Fibroblast of skin of scalp (primary cell): ENCODE data around the gene FAM53A.
"Not testable (repeated sequence)": the region's sequence is repeated elsewhere in the genome, so short reads cannot be mapped to it uniquely, and the experiment has no call there.

Experiments
- DNase-seq: peaks from one replicate; pipeline ENCODE4 v3.0.0-alpha.2; 2013

FAM53A gene

DNA sequence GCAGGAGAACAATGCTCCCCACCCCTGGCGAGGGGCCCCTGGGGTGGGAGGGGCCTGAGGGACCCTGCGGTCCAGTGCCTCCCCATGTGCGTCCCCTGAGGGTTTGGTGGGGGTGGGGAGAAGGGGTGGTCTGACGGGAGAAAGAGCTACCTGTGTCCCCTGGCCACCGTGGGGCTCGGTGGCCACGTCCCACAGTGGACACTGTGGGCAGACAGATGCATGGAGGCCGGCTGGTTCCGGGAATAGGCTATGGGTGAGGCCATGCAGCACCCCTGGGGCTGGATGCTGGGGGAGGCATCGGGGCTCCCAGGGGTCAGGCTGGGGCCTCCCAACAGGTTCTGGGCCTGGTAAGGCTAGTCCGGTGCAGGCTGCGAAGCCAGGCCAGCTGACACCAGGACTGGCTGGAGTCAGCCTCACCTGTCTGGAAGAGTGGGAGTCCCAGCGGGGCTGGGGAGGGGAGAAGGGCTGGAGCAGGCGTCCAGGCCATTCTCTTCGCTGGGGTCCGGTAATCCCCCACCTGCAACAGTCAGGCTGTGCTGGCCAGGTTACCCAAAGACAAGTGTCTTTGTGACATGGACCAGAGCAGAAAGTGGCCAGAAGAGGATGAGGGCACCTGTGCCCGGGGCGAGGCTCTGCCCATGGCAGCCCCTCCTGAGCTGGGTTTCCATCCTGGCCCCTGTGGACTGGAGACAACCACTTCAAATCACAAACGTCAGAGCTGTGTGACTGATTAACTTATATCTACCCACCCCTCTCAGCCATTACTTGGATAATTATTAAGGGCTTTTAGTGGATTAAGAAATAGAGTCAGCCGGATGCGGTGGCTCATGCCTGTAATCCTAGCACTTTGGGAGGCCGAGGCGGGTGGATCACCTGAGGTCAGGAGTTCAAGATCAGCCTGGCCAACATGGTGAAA, 1.4 kb upstream of the FAM53A start:
- no peak for DNase-seq

DNA sequence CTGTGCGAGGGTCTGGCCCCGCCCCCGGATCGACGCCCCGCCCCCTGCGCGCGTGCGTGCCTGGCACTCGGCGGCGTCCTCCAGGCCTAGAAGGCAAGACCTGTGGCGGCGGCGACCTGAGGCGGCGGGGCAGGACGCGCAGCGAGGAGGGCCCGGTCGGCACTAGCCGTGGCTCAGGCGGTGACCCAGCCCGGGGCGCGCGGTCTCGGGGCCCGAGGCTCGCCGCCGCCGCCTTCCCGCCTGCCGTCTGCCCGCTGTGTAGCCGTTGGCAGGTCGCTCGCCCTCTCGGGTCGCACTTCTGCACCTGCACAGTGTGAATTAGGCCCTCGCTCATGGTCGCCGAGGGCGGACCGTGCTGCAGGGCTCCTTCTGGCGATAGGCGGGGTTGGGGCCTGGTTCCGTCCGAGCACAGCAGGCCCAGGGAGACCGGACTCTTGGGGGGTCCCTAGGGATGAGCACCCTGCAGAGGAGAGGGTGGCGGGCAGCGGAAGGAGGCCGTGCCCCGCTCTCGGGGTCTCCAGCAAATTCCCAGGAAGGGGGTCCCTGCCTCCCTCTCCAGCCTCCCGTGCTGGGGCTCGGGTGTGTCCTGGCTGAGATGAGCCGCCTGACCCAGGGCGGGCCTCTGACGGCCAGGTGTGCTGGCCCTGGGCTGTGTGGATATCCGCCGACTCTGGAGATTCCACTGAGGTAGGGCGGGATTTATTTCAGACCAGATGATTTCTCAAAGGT, 557 bp upstream of the FAM53A start:
- DNase-seq, result no peak

DNA sequence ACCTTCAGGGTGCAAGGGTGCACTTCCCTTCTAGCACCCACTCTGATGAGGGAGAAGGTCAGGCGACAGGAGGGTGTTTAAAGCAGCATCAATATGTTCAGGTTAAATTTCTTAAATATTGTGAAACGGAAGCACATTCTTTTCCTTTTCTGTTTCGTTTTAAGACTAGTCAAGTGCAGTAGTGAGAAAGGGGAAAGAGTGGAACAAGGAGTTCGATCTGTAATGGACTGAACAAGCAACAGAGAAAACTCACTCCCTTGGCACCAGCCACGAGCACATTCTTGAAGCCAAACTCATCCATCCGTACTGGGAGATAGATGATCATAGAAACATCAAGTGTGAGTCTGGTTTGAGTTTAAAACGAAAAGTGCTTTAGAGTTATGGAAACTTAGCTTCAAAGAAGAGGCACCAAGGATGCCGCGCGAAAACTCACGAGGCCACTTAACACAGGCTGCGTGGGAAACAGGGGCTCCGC, 815 bp downstream of the FAM53A start:
- DNase-seq, result peak; percentile 86

DNA sequence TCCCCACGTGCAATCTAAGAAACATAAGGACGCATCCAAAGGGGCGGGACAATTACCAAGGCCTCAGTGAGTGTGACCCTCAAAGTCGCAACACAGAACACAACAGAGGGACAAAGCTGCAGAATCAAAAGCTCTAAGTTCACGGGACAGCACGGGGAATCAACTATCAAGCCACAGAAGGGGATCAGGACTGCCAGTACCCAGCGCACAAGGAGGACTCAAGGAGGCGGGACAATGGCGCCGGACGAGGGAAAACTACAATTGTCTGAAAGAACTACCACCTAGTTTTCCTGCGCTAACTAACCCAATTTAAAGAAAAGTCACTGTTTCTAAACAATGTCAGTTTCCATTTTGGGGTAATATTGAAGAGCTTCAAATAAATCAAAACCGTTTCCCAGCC, 1.3 kb downstream of the FAM53A start:
- no peak for DNase-seq

DNA sequence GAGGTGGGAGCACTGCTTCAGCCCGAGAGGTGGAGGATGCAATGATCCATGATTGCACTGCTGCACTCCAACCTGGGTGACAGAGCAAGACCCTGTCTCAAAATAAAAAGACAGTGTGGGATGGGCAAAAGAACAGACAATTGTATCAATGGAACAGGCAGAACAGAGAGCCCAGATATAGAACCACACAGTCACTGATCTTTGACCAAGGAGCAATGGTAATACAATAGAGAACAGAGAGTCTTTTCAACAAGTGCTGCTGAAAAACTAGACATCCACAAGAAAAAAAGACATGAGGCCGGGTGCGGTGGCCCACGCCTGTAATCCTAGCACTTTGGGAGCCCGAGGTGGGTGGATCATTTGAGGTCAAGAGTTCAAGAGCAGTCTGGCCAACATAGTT, 5.9 kb downstream of the FAM53A start:
- DNase-seq, result no peak

DNA sequence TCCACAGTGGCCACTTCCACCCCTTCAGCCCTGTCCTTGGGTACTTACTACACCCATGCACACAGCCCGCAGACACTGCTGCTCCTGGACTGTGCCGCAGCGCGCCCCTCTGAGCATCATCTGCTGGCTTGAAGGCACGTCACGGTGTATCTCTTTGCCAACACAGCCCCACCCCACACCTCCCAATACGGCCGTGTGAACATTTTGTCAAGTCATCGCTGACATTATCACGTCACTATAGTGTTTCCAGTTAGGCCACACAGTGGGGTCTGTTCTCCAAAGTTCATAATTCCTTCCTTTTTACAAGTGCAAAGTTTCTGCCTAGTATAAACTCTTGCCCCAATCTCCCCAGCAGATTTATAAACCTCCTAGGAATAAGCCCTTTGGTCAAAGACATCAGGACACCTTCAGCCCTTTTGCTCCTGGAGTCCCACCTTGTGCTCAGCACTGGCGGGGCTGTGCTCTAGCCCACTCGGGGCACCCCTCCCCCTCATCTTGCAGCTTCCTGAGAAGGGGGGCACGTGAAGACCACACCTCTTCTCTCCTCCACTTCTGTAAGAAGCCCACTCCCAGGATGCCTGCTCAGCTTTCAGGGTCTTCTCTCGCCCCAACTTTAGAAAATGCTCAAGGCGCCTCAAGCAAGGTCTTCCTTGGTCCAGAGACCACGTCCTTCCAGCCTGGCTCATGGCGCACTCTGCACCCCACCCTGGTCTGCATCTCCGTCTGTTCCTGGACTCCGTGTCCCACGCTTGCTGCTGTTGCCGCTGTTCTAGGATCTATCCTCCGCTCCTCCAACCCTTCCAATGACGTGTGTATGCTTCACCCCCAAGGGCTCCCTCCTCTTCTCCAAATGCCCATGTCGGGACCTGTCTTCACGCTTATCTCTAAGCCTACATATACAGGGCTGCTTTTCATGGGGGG, 7.2 kb downstream of the FAM53A start:
- no peak for DNase-seq

DNA sequence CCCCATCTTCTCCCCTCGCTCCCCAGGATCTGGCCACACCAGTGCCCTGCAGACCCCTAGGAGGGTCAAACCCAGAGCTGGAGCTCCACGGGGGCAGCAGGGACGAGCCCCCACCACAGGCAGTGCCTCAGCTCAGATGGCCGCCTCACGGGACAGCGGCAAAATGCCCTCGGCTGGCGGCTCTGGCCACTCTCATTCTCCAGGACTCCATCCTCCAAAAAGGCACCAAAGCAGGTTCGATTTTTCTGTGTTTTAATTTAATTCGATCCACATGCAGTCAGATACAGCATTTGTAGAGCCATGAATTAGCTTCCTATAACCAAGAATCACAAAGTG, 8.3 kb downstream of the FAM53A start:
- no peak for DNase-seq

DNA sequence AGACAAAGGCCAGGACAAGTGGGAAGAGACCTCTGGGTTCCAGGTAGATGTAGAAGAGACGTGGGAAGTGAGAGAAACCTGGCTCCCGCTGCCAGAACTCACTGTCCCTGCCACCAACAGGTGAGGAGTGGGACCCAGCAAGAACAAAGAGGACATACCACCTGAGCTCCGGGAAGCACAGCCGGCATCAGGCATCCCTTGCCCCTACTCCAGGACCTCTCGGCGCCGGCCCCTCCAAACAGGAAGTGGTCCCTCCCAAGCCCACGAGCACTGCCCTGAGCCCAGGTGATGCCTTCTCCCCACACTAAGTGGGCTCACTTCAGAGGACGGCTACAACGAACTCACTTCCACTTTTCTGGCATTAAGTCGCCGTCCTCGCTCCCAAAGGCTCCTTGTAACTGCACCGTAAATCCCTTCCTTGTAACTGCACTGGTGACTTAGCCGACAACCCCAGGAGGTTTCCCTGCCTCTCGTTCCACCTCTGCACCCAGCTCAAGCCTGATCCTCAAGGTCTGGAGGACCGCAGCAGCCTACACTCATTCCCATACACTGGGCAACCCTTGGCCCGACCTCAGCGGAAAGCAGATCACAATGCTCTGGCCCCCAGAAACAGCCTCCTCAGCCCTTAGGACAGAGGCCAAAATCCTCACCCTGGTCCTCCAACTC, 8.8 kb downstream of the FAM53A start:
- DNase-seq, result no peak

DNA sequence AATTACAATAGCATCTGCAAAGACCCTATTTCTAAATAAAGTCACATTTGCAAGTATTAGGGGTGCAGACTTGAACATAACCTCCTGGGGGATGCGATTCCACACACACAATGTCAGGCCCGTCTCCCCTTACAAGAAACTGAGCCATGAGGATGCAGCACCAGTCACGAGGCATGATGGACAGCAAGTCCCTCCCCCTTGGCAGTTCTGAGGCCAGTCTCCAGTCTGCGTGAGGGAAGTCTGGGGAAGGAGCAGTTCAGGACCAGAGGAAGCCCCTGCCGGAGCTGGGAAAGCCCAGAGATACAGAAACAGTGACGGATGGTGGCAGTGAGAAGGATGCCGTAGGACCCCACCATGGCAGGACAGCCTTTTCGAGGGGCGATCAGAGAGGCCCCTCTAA, 9.4 kb downstream of the FAM53A start:
- DNase-seq, result no peak

DNA sequence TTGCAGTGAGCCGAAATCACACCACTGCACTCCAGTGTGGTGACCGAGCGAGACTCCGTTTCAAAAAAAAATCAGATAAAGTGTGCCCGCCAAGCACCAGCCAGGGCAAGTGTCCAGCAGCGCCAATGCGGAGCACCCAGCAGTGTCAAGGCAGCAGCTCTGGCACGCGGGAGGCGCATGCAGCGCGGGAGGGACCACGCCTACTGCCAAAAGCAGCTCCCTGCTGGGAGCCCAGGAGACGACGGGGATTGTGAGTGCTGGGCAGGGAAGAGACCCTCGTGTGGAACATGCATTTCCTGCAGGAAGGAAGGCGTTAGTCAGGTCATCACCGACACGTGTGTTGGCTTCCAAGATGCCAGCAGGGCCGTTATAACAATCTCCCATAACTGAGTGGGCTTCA, 10.4 kb downstream of the FAM53A start:
- DNase-seq, result no peak

DNA sequence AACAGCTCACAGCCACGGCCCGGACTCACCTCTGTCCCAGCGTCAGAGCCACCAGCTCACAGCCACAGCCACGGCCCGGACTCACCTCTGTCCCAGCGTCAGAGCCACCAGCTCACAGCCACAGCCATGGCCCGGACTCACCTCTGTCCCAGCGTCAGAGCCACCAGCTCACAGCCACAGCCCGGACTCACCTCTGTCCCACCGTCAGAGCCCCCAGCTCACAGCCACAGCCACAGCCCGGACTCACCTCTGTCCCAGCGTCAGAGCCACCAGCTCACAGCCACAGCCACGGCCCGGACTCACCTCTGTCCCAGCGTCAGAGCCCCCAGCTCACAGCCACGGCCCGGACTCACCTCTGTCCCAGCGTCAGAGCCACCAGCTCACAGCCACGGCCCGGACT, 13.1 kb downstream of the FAM53A start:
- not testable (repeated sequence) for DNase-seq

DNA sequence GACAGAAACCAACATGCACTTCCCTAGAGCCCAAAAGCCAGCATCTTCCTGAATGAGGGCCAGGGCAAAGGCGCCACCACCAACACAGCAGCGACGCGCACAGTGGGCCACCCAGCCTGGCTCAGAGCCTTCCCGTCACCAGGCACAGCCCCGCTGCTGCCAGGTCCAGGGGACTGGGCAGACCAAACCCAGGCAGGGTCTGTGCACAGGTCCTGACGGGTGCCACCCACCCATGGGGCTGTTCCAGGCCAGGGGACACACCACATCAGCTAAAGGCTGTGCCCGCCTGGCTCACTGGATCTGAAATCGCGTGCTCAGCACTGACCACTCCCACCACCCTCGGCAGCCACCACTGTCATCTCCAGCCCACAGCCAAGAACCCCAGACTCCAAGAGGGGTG, 13.8 kb downstream of the FAM53A start:
- DNase-seq, result no peak

DNA sequence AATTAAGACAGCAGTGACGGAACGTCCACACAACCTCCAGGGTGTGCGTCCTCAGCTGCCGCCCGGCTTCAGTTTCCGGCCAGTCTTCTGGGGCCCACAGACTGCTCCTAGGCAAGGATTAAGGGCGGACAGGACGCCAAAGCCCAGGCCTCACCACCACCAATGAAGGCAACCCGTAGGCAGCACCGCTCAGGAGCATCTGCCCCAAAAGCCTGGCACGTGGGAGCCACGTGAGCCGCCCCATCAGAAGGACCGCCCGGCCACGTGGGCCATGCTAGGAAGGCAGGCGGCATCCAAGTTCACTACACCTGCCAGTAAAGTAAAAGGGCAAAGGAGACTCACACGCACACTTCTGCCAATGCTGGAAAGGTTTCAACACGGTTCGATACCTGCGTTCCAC, 14.3 kb downstream of the FAM53A start:
- DNase-seq, result no peak

DNA sequence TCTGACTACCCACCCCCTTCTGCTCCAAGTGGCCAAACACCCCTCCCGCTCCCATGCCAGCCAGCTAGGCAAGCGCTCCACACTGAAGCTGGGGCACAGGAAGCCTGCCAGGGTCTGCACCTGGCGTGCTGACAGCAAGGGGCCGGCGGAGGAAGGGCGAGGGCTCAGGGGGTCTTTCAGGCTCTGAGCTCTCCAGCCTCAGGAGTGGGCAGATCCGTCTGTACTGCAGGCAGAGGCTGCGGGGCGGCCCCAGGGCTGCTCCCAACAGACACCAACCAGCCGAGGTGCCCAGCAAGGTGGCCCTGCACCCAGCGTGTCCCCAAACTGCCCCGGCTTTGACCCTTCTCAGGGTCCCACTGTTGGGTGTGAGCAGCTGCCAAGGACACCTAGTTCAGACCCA, 14.8 kb downstream of the FAM53A start:
- DNase-seq, result no peak

DNA sequence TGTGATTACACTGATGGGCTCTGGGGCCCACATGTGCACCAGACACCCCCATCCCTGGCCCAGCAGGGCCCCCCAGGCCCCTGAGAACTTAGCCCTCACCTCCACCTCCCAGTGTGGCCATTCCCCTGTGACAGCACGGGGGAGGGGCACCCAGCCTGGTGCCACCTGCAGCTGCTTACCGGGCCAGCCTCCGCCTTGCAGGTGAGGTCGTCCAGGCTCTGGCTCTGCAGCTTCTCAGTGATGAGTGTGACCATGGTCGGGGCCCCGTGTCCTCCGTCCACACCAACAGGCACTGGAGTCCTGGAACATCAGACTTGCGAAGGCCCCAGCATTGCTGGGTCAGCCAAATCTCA, 15.6 kb downstream of the FAM53A start:
- DNase-seq, result no peak

DNA sequence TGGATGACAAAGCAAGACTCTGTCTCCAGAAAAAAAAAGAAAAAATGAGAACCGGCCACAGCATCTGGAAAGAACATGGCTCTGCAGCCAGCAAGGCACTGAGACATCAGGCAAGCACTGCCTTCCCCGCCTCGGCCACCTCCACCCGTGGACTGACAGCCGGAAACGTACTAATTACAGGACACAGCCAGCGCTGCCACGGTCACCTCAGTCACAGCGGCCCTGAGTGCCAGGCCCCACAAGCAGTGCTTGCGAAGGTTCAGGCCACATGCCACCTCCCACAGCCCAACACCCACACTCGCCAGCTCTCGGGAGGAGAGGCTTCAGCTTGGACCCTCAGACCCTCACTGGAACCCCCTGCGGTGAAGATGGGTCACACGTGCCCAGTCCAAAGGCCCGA, 16.8 kb downstream of the FAM53A start:
- DNase-seq, result no peak

DNA sequence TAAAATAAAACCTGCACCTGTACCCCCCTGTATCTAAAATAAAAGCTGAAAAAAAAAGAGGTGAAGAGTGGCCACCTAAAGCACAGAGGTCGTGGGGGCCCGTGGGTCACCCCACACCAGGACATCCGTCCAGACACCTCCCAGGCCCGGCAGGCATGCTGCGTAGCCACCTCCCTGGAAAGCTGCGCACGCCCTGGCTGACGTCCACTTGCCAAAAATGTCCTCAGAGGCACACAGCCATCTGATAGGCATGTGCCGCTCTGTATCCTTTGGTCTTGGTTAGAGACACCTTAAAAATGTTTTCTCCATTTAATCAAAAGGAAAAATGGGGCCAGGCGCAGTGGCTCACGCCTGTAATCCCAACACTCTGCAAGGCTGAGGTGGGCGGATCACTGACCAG, 17.7 kb downstream of the FAM53A start:
- DNase-seq, result no peak

DNA sequence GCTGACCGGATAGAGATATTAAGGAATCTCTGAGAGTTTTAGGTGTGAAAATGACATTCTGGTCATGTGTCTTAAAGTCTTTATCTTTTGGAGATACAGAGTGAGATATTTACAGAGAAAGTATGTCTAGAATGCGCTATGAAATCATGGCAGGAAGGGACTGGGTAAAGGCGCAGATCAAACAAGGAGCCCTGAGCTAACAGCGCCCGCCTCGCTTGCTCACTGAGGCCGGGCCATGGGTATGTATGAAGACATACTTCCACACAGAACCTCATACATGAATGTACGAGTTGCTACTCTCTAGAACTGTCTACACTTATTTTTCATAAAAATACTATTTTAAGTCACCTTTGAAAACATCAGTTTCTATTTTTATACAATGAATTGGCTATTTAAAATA, 20.0 kb downstream of the FAM53A start:
- no peak for DNase-seq

DNA sequence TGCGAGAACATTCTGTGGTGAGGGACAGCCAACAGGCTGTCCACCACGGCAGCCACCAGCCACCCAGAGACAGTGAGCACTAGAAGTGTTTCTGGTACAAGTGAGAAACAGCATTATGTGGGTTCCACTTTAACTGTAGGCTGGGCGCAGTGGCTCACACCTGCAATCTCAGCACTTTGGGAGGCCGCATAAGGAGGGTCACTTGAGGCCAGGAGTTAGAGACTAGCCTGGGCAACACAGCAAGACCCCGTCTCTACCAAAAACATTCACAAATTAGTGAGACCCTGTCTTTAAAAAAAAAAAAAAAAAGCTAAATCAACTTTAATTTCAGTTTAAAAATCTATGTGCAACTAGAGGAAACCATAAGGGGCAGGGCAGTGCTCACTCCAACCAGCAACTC, 20.6 kb downstream of the FAM53A start:
- no peak for DNase-seq

DNA sequence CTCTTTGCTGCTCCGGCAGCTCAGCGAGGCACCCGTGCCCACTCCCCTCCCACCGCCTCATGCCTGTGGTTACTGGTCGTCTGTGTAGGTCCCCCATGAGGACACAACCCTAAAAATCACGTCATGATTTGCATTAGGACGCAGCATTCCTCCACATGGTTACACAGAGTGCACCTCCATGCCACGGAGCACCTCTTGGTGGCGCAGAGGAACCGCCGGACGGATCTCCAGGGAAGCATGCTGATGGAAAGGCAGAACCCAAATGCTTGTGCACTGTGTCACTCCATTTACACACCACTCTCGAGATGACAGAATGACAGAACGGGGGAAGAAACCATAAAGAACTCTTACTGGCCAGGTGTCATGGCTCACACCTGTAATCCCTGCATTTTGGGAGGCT, 22.4 kb downstream of the FAM53A start:
- DNase-seq, result no peak

DNA sequence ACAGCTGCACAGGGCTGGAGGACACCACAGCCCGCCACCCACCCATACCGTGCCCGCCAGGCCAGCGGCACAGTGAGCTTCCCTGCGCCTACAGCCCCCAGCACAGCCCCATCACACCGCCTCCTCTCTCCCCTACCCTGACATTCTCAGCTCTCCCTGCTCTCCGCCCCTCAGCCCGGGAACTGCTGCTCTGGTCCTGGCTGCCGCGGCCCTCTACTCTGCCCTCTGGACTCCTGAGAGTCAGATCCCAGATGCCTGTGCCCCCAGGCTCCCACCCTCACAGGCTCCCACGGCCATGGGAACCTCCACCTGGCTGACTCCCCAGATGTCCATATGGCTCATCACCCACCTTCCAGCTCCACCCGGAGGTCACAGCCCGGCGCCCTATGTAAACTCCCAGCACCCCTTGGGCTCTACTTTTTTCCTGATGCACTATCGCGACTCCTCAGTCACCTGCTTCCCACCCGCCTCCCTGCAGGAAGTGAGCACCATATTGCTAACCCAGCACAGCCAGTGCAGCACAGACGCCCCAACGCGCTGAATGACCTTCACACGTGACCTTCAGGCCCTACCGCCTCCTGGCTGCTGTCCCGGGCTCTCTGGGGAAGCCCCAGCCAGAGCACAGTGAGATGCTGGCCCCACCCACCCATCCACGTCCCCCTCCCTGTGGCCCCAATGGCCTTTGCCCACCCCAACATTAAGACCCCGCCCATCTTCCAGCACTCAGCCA, 23.0 kb downstream of the FAM53A start:
- no peak for DNase-seq
